ENCODE results near the gene WDFY4.

The WDFY4 gene

GRCh38 chr10:48821692-48822091 lies 137.0 kb downstream of the WDFY4 start:
- DNase-seq = no peak

GRCh38 chr10:48833674-48834073 lies 149.0 kb downstream of the WDFY4 start:
- no peak for DNase-seq

- DNase-seq = no peak
These were observed 149.7 kb downstream of the WDFY4 start for GRCh38 chr10:48834189-48834965.

- DNase-seq = no peak
These were observed 151.1 kb downstream of the WDFY4 start for GRCh38 chr10:48835781-48836180.

GRCh38 chr10:48836605-48837004 lies 151.9 kb downstream of the WDFY4 start:
- DNase-seq = no peak

- no peak for DNase-seq
These were observed 154.2 kb downstream of the WDFY4 start for GRCh38 chr10:48838834-48839233.

GRCh38 chr10:48839809-48840679 lies 155.4 kb downstream of the WDFY4 start:
- DNase-seq = no peak

- no peak for DNase-seq
These were observed 157.6 kb downstream of the WDFY4 start for GRCh38 chr10:48842231-48842630.

- DNase-seq = no peak
These were observed 158.5 kb downstream of the WDFY4 start for GRCh38 chr10:48843198-48843597.

- DNase-seq = no peak
These were observed 159.9 kb downstream of the WDFY4 start for GRCh38 chr10:48844616-48845015.

GRCh38 chr10:48845512-48845911 lies 160.8 kb downstream of the WDFY4 start:
- no peak for DNase-seq

GRCh38 chr10:48847691-48848090 lies 163.0 kb downstream of the WDFY4 start:
- no peak for DNase-seq

GRCh38 chr10:48856855-48857254 lies 172.2 kb downstream of the WDFY4 start:
- no peak for DNase-seq

- no peak for DNase-seq
These were observed 187.6 kb downstream of the WDFY4 start for GRCh38 chr10:48872234-48872633.

GRCh38 chr10:48878091-48878490 lies 193.4 kb downstream of the WDFY4 start:
- no peak for DNase-seq

- no peak for DNase-seq
These were observed 194.8 kb downstream of the WDFY4 start for GRCh38 chr10:48879451-48879850.

GRCh38 chr10:48880016-48880705 lies 195.5 kb downstream of the WDFY4 start:
- no peak for DNase-seq

GRCh38 chr10:48881937-48882336 lies 197.3 kb downstream of the WDFY4 start:
- no peak for DNase-seq

GRCh38 chr10:48882881-48883280 lies 198.2 kb downstream of the WDFY4 start:
- no peak for DNase-seq

GRCh38 chr10:48883701-48884100 lies 199.0 kb downstream of the WDFY4 start:
- DNase-seq = no peak

GRCh38 chr10:48884179-48885045 lies 199.7 kb downstream of the WDFY4 start:
- no peak for DNase-seq

- no peak for DNase-seq
These were observed 200.7 kb downstream of the WDFY4 start for GRCh38 chr10:48885376-48885775.

Data from effector CD4-positive, alpha-beta T cell (primary cell).